WERI-Rb-1 (cell line): ENCODE results near the gene KRT72.

Experiments used
- DNase-seq: peaks from one replicate; pipeline ENCODE4 v3.0.0-alpha.2; 2020
- H3K27ac ChIP-seq: fragments of 250-450 bp; sonication (Bioruptor Pico); 2 replicates; pipeline ENCODE4 v1.5.1; 2020; ENCODE audit warnings: mild to moderate bottlenecking, moderate library complexity
- H3K27me3 ChIP-seq: fragments of 250-450 bp; sonication (Bioruptor Pico); 2 replicates; pipeline ENCODE4 v1.5.1; 2021; ENCODE audit warnings: mild to moderate bottlenecking, low read depth, moderate library complexity; ENCODE audit not compliant: insufficient read depth, severe bottlenecking
- H3K36me3 ChIP-seq: fragments of 250-450 bp; sonication (Bioruptor Pico); 2 replicates; pipeline ENCODE4 v1.5.1; 2020; ENCODE audit warnings: mild to moderate bottlenecking, moderate library complexity
- H3K4me3 ChIP-seq: 2 replicates; pipeline ENCODE4 v1.5.1; 2011; ENCODE audit warnings: low read depth, mild to moderate bottlenecking, control low read depth, low read length
- H3K9me3 ChIP-seq: fragments of 250-450 bp; sonication (Bioruptor Pico); 2 replicates; pipeline ENCODE4 v1.5.1; 2021; ENCODE audit warnings: mild to moderate bottlenecking, moderate library complexity; ENCODE audit not compliant: severe bottlenecking
- TF ChIP-seq, protein P1 (sequence below): IDR thresholded peaks from 2 replicates; pipeline ENCODE4 v1.5.1; 2011; ENCODE audit warnings: low read depth, mild to moderate bottlenecking, control low read depth, inconsistent platforms, low read length

The KRT72 gene

DNA sequence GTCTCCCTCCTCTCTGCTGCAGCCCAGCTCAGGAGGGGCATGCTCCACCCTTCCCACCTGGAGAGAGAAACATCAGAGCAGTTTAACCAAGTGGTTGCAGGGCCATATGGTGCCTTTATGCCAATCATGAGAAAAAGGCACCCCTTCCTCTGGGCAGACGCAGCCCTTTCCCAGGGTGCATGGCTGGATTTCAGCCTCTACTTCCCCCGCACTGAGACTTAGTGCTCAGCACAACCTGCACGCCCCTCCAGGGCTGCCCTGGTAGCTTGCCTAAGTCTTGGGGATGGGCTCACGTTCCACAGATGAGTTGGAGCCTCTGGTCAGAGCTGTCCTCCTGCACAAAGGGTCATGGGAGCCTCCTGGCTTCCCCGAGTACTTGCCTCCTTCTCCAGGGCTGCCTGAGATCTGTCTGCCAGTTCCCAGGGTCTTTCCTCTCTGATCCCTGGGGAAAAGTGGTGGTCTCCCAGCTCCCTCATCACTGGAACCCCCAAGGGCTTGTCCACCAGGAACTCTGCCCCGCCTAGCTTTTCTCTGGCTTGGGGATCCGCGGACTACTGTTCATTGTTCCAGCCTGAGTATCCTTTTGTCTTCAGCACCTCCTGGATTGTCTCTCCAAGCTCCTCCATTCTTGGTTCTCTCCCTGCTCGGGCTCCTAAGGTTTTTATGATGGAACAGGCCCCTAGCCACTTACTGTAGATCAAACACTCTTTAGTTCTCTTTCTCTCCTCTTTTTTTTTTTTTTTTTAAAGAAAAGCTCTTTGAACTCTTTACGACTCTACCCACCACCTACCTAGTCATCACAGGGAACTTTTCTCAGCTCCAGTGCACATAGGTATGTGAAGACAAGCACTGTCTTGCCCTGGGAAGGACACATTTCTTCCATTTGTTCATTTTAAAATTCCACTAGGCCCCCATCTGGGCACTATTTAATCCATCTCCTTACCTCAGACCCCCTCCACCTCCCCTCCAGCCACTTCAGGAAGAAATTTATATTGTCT is 21.5 kb downstream of the KRT72 start:
- no peak for DNase-seq
- H3K27ac ChIP-seq, result no peak overlapping the region
- TF ChIP-seq, protein P1, sequence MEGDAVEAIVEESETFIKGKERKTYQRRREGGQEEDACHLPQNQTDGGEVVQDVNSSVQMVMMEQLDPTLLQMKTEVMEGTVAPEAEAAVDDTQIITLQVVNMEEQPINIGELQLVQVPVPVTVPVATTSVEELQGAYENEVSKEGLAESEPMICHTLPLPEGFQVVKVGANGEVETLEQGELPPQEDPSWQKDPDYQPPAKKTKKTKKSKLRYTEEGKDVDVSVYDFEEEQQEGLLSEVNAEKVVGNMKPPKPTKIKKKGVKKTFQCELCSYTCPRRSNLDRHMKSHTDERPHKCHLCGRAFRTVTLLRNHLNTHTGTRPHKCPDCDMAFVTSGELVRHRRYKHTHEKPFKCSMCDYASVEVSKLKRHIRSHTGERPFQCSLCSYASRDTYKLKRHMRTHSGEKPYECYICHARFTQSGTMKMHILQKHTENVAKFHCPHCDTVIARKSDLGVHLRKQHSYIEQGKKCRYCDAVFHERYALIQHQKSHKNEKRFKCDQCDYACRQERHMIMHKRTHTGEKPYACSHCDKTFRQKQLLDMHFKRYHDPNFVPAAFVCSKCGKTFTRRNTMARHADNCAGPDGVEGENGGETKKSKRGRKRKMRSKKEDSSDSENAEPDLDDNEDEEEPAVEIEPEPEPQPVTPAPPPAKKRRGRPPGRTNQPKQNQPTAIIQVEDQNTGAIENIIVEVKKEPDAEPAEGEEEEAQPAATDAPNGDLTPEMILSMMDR, result no peak

DNA sequence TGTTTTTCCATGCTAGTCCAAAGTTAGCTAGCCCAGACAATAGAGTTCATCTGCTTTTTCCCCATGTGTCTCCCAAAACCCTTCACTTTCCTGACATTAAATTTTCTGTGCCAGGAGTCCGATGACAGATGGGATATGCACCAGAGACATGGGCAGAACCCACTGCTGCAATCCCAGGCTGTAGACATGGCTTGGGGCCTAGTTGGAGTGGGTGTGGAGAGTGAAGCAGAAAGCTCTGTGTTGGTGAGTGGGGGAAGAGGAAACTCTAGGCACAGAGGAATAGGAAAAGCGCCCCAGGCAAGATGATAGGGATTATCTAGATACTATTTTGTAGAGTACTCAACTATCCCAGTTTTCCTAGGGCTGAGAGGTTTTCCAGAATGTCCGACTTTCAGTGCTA is 22.8 kb downstream of the KRT72 start:
- TF ChIP-seq, protein P1, result no peak
- no peak overlapping the region for H3K4me3 ChIP-seq
- no peak for DNase-seq
- H3K27ac ChIP-seq, result no peak overlapping the region
- H3K36me3 ChIP-seq, result no peaks in the 10 kb centered on the region
- H3K9me3 ChIP-seq, result no peaks in the 10 kb centered on the region
- H3K27me3 ChIP-seq, result peaks cover 93% of the 10 kb centered on the region

More for the DNA sequence above, 21.5 kb downstream of the KRT72 start:
- H3K36me3 ChIP-seq, result no peaks in the 10 kb centered on the region
- peaks cover 91% of the 10 kb centered on the region for H3K27me3 ChIP-seq
- H3K4me3 ChIP-seq, result no peak overlapping the region
- no peaks in the 10 kb centered on the region for H3K9me3 ChIP-seq

DNA sequence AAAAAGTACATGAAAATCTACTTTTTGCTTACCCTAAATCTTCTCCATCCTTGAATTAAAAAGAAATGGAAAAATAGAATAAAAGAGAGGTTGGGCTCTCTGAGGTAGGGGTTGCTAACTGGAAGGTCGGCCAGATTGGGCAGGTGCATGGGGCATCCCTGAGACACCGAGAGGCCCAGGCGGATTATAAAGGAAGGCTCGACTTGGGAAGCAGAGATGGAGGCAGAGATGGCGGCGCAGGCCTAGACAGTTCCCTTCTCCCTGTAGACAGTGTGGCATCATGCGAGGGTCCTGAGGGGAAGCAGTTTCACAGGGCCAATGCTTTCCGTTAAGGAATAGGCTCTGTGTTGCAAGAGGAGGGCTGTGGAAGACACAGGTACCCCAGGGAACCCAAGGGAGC is 23.9 kb downstream of the KRT72 start:
- DNase-seq, result no peak
- Histone ChIP-seq H3K9me3 (no peaks in the 10 kb centered on the region), H3K36me3 (no peaks in the 10 kb centered on the region), H3K4me3 (no peak overlapping the region), H3K27me3 (peaks cover 93% of the 10 kb centered on the region), H3K27ac (no peak overlapping the region)
- TF ChIP-seq, protein P1, result no peak

GRCh38 chr12:52575948-52576347 is 25.3 kb downstream of the KRT72 start:
- peaks cover 93% of the 10 kb centered on the region for H3K27me3 ChIP-seq
- no peak for DNase-seq
- no peaks in the 10 kb centered on the region for H3K9me3 ChIP-seq
- H3K4me3 ChIP-seq, result no peak overlapping the region
- TF ChIP-seq, protein P1, result no peak
- H3K27ac ChIP-seq, result no peak overlapping the region
- H3K36me3 ChIP-seq, result no peaks in the 10 kb centered on the region

- TF ChIP-seq, protein P1, result no peak
- H3K27ac ChIP-seq, result no peak overlapping the region
- DNase-seq, result no peak
- H3K27me3 ChIP-seq, result peaks cover 93% of the 10 kb centered on the region
- H3K9me3 ChIP-seq, result no peaks in the 10 kb centered on the region
- H3K4me3 ChIP-seq, result no peak overlapping the region
- no peaks in the 10 kb centered on the region for H3K36me3 ChIP-seq
These were observed 26.0 kb downstream of the KRT72 start for GRCh38 chr12:52575256-52575655.

DNA sequence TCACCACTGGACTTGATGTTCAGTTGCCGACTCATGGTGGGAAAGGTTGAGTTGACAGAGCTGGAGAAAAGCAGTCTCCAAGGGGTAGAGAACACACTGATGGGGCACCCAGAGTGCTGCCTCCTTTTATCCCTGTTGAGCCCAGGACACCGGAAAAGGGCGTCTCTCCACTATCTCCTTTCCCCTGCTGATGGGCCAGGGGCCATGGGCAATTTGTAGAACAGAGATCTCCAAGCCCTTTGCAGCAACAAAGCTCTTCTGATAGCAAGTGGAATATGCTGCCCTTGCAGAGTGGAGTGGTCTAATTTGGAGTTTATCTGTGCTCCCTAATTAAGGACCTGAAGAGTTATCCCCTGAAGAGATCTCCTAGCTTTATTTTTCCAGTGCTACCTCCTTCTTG is 27.5 kb downstream of the KRT72 start, which contains the start of gene KRT74:
Gene KRT74 (minus strand): TSS at position 101 of the 400 bp plus-strand sequence. CDS start 66 bp downstream, at position 35.
- peaks cover 91% of the 10 kb centered on the region for H3K27me3 ChIP-seq
- TF ChIP-seq, protein P1, result no peak
- no peaks in the 10 kb centered on the region for H3K9me3 ChIP-seq
- H3K36me3 ChIP-seq, result no peaks in the 10 kb centered on the region
- DNase-seq, result no peak
- no peak within 1 kb of the TSS for H3K4me3 ChIP-seq
- H3K27ac ChIP-seq, result no peak within 1 kb of the TSS
